ENCODE data around the gene VILL. TPM values are rescaled to one million over a fixed set of nuclear protein-coding genes. Genes with fewer than 3 reads are reported as not detected.

The VILL gene
- total RNA-seq, 4 donors from 2014 or later: 8.9 to 20.1 (median 18.0) TPM

DNA sequence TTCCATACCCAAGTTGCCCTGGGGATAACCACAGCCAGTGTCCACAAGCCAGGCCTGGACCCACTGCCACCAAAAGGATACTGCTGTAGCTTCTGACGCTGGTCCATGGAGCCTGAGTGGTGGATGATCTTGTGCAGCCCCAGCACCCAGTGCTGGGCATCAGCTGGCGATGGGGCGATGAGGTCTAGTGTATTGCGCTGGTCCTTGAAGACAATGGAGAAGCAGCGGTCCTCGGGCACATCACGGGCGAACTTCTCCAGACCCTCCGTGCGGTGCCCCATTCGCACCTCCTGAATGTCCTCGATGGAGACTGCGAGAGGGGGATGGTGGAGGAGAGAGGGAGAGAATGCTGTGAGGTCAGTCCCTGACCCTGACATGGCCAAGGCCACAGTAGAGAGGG, 25.8 kb downstream of the VILL start:
- H3K4me3 ChIP-seq (ENCODE audit: low read depth, poor library complexity, severe bottlenecking): no peak overlapping the region
- no peak for TF ChIP-seq POLR2A (IDR thresholded peaks at IDR 0.05)
- TF ChIP-seq, protein P1, sequence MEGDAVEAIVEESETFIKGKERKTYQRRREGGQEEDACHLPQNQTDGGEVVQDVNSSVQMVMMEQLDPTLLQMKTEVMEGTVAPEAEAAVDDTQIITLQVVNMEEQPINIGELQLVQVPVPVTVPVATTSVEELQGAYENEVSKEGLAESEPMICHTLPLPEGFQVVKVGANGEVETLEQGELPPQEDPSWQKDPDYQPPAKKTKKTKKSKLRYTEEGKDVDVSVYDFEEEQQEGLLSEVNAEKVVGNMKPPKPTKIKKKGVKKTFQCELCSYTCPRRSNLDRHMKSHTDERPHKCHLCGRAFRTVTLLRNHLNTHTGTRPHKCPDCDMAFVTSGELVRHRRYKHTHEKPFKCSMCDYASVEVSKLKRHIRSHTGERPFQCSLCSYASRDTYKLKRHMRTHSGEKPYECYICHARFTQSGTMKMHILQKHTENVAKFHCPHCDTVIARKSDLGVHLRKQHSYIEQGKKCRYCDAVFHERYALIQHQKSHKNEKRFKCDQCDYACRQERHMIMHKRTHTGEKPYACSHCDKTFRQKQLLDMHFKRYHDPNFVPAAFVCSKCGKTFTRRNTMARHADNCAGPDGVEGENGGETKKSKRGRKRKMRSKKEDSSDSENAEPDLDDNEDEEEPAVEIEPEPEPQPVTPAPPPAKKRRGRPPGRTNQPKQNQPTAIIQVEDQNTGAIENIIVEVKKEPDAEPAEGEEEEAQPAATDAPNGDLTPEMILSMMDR (IDR thresholded peaks at IDR 0.05): no peak
- intact Hi-C loops (cut with DNase I; ENCODE audit: low total_unique reads): no loop called here
- DNase-seq (ENCODE audit: low spot score in 2 of 2): no peak
- WGBS, 2 donors: 96 to 99% methylated on average over 13 of the region's 13 CpGs

DNA sequence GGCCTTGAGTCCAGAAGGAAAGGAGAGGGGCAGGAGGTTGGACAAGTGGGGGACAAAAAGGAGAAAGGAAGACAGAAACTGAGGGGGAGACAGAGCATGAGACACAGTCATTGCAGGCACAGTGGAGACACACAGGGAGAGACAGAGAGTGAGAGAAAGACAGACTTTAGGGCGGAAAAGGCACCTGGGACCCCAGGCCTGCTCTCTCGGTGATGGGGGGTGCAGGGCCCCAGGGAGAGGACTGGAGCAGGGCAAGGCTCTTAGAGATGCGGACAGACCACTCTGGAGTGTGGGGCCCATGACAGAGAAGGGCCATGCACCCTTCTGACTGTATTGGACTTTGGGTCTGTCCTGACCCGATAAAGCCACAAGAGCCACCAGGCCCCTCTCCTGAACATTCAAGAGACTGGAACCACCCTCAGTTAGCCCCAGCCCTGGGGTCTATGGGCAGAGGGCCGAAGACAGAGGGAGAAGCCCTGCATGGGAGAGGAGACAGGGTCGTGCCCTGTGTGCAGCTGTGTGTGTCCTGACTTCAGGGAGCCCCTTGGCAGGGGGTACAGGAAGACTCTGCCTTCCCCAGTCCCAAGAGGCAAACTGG, 26.4 kb downstream of the VILL start:
- no peak overlapping the region for H3K4me3 ChIP-seq (ENCODE audit: low read depth, poor library complexity, severe bottlenecking)
- intact Hi-C loops (cut with DNase I; ENCODE audit: low total_unique reads): no loop called here
- DNase-seq (ENCODE audit: low spot score in 2 of 2): no peak
- 66 to 73% methylated on average over 4 to 6 of the region's 6 CpGs for WGBS, 2 donors
- no peak for TF ChIP-seq POLR2A (IDR thresholded peaks at IDR 0.05)
- TF ChIP-seq, protein P1 (IDR thresholded peaks at IDR 0.05): no peak

DNA sequence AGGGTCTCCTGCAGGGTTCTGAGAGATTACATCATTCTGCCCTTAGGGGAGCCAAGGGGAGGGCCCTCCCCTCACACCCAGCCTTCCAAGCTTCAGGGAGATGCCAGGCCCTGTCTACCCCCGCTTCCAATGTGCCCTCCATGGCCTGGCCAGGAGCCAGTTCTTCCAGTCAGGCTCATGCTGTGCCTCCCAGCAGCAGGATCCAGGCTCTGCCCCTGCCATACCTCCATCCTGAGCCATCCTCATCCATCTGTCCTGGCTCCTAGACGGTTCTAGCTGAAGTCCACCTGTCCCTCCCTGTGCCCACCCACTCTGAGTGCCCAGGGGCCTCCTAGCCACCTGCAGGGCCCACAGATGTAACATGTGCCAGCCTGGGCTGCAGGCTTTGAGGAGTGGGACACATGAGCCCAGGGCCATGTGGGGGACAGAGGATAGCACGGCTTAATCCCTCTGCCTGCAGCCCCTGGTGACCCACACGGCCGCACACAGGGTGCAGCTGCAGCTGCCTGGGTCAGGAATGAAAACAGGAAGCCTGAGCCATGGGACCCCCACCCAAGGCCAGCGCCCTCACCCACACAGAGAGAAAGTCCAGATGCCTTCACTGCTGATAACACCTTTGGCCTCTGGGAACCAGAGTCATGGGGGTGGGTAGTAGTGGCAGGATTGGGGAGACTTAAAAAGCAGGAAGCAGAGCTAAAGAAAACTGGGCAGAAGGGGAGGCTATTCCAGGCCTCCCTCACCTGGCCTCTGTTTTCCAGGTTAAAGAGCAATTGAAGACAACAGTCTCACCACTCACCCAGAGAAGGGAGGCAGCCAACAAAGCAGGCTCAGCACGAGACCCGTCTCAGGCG, 27.1 kb downstream of the VILL start:
- no peak overlapping the region for H3K4me3 ChIP-seq (ENCODE audit: low read depth, poor library complexity, severe bottlenecking)
- WGBS, 2 donors: 82 to 86% methylated on average over 9 of the region's 9 CpGs
- DNase-seq (ENCODE audit: low spot score in 2 of 2): no peak
- TF ChIP-seq POLR2A (IDR thresholded peaks at IDR 0.05): no peak
- TF ChIP-seq, protein P1 (IDR thresholded peaks at IDR 0.05): no peak
- intact Hi-C loops (cut with DNase I; ENCODE audit: low total_unique reads): no loop called here

DNA sequence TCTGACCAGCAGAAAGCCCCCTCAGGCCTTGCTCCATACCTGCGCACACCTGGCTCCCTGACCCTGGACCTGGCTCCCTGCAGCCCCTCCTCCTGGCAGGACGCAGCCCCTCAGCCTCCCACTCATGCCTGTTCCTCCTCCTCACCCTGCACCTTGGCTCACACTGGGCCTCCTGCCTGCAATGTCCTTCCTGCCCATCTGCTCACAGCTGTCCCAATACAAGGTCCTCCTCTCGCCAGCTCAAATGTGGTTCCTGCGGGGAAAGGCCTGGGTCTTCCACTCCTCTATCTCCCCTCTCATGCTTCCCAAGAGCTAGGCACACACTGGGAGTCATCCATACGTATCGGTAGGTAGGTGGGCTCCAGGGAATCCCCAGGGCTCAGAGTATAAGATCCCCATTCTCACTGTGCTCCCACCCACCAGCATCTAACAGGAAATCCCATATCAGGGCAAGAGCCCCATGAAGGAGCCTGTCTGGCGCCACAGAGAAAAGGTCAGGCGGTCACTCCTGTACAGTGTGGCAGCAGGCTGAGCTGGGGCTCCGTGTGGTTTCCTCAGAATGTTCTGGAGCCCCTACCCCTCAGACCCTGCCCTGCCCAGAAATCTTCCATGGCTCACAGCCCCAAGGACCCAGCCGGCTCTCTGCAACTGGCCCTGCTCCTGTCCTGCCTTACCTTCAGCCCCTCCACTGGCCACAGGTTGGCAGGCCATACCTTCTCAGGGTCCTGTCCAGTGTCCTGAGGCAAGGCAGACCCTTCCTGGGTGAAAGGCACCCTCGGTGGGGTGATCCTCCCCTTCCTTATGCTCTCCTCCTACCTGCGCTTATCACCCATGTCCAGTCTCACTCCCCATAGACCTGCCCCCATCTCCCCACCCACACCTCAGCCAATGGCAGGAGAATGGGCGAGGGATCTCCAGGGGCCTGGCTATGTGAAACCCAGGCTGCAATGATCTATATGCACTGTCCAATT, 28.0 kb downstream of the VILL start:
- TF ChIP-seq, protein P1 (IDR thresholded peaks at IDR 0.05): no peak
- no peak for TF ChIP-seq POLR2A (IDR thresholded peaks at IDR 0.05)
- no peak overlapping the region for H3K4me3 ChIP-seq (ENCODE audit: low read depth, poor library complexity, severe bottlenecking)
- no peak for DNase-seq (ENCODE audit: low spot score in 2 of 2)
- intact Hi-C loops (cut with DNase I; ENCODE audit: low total_unique reads): no loop called here
- WGBS, 2 donors: 92 to 94% methylated on average over 12 to 13 of the region's 13 CpGs

DNA sequence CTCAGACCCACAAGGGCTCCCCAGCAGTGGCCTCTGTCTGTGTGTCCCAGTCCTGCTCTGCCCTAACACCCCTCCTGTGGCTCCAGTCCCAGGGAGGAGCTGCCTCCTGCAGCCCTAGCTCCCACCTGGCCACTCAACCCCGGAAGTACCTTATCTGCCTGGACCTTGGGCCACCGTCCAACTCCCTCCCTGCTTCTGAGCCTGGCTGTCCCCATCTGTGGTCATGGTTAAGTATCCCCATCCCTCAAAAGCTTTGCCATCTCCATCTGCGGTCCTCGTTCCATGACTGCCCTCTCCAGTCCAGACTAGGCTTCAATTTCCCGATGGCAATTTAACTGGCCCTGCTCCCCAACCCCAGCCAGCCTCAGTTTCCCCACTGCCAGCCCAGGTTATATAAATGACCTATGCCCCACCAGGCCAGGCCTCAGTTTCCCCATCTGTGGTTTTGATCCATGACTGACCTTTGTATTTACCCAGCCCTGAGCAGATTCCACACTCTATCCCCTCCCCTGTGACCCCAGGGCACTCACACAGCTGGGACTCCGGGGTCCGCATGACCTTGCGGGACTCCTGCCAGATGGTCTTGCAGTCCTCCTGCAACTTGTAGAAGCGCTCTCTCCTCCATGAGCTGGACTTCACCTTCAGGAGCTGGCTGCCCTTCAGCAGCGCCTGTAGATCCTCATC, 29.2 kb downstream of the VILL start:
- 82 to 94% methylated on average over 10 of the region's 10 CpGs for WGBS, 2 donors
- no peak for DNase-seq (ENCODE audit: low spot score in 2 of 2)
- H3K4me3 ChIP-seq (ENCODE audit: low read depth, poor library complexity, severe bottlenecking): no peak overlapping the region
- intact Hi-C loops (cut with DNase I; ENCODE audit: low total_unique reads): no loop called here
- no peak for TF ChIP-seq POLR2A (IDR thresholded peaks at IDR 0.05)
- TF ChIP-seq, protein P1 (IDR thresholded peaks at IDR 0.05): no peak
